Skeletal muscle satellite cell (primary cell): Measurements from ENCODE around the gene MYL9.
"Not testable (repeated sequence)": the region's sequence is repeated elsewhere in the genome, so short reads cannot be mapped to it uniquely, and the experiment has no call there.

Source experiments
- H3K27me3 ChIP-seq: 2 replicates; pipeline ENCODE4 v1.7.0; 2013; ENCODE audit warnings: low read length; ENCODE audit not compliant: control insufficient read depth, insufficient read depth
- H3K36me3 ChIP-seq: 2 replicates; pipeline ENCODE4 v1.7.0; 2013; ENCODE audit warnings: mild to moderate bottlenecking, control low read depth, low read length; ENCODE audit not compliant: insufficient read depth
- H3K4me1 ChIP-seq: 2 replicates; pipeline ENCODE4 v1.7.0; 2013; ENCODE audit warnings: low read length; ENCODE audit not compliant: control insufficient read depth, insufficient read depth
- H3K4me2 ChIP-seq: 2 replicates; pipeline ENCODE4 v1.7.0; 2013; ENCODE audit warnings: mild to moderate bottlenecking, low read length
- H3K4me3 ChIP-seq: 2 replicates; pipeline ENCODE4 v1.7.0; 2013; ENCODE audit warnings: low read length
- H3K9ac ChIP-seq: 2 replicates; pipeline ENCODE4 v1.7.0; 2013; ENCODE audit warnings: mild to moderate bottlenecking, low read depth, low read length, moderate library complexity
- H3K9me3 ChIP-seq: replicated peaks from 2 replicates; pipeline ENCODE4 v1.7.0; 2013; ENCODE audit warnings: mild to moderate bottlenecking, control low read depth, low read length

MYL9 gene

DNA sequence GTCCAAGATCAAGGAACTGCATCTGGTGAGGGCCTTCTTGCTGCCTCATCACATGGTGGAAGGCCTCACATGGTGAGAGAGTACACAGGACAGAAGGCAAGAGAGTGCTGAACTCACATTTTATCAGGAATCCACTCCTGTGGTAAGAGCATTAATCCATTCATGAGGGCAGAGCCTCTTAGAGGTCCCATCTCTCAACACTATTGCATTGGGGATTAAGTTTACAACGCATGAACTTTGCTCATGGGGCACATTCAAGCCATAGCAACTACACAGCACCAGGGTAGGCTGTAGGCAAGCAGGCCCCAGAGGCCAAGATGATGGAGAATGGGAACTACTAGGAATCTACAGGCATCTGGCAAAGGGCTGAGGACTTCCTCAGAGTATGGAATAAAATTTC lies 22.1 kb downstream of the MYL9 start:
- no peak overlapping the region for H3K4me2 ChIP-seq
- H3K4me3 ChIP-seq, result no peak overlapping the region
- H3K27me3 ChIP-seq, result no peaks in the 10 kb centered on the region
- H3K9me3 ChIP-seq, result peaks cover 3% of the 10 kb centered on the region
- no peaks in the 10 kb centered on the region for H3K4me1 ChIP-seq
- no peaks in the 10 kb centered on the region for H3K36me3 ChIP-seq
- H3K9ac ChIP-seq, result no peak overlapping the region

DNA sequence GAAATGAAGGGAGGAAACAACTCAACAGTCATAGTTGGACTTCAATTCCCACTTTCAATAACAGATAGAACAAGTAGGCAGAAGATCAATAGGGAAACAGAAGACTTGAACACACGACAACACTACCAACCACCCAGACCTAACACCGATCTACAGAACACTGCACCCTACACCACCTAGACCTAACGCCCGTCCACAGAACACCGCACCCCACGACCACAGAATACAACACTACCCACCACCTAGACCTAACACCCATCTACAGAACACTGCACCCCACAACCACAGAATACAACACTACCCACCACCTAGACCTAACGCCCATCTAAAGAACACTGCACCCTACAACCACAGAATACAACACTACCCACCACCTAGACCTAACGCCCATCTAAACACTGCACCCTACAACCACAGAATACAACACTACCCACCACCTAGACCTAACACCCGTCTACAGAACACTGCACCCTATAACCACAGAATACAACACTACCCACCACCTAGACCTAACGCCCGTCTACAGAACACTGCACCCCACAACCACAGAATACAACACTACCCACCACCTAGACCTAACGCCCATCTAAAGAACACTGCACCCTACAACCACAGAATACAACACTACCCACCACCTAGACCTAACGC lies 22.9 kb downstream of the MYL9 start:
- not testable (repeated sequence) for H3K27me3 ChIP-seq, H3K36me3 ChIP-seq, H3K9ac ChIP-seq, H3K4me1 ChIP-seq, H3K9me3 ChIP-seq, H3K4me2 ChIP-seq, H3K4me3 ChIP-seq

DNA sequence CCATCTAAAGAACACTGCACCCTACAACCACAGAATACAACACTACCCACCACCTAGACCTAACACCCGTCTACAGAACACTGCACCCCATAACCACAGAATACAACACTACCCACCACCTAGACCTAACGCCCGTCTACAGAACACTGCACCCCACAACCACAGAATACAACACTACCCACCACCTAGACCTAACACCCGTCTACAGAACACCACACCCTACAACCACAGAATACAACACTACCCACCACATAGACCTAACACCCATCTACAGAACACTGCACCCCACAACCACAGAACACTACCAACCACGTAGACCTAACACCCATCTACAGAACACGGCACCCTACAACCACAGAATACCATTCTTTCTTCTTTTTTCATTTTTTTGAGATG lies 23.4 kb downstream of the MYL9 start:
- not testable (repeated sequence) for H3K36me3 ChIP-seq, H3K9me3 ChIP-seq, H3K4me2 ChIP-seq, H3K4me1 ChIP-seq, H3K9ac ChIP-seq, H3K27me3 ChIP-seq, H3K4me3 ChIP-seq

DNA sequence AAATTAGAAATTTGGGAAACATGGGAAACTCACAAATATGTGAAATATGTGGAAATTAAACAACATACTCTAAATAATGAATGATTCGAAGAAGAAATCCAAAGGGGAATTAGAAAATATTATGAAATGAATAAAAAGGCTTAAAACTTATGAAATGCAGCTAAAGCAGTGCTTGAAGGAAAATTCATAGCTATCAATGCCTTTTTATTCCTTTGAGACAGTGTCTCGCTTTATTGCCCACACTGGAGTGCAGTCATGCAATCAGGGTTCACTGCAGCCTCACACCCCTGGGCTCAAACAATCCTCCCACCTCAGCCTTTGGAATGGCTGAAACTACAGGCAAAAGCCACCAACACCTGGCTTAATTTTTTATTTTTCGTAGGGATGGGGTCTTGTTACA lies 24.2 kb downstream of the MYL9 start:
- Histone ChIP-seq H3K4me2 (no peak overlapping the region), H3K36me3 (no peaks in the 10 kb centered on the region), H3K9ac (no peak overlapping the region), H3K4me1 (peaks cover 7% of the 10 kb centered on the region), H3K9me3 (peaks cover 3% of the 10 kb centered on the region), H3K27me3 (no peaks in the 10 kb centered on the region), H3K4me3 (no peak overlapping the region)

DNA sequence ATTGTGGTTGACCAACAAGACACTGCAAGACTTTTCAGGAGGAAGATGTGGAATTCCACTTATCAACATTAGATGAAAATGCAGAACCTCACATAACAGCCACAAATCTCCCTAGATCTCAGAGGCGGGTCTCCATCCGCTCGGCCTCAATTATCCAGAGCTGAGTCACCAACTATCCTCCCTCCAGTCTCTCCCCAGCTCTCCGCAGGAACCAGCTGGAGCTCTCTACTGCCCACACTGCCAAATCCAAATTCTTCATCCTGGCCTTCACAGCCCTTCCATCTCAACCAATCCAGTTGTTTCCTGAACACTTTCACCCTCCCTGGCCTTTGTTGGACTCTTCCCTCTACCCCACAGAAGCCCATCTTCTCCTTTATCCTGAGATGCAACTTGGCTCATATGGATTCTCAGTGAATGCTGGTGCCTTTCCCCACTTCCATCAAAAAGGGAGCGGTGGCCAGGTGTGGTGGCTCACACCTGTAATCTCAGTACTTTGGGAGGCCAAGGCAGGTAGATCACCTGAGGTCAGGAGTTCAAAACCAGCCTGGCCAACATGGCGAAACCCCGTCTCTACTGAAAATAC lies 28.6 kb downstream of the MYL9 start:
- Histone ChIP-seq H3K4me3 (no peak overlapping the region), H3K9me3 (peaks cover 3% of the 10 kb centered on the region), H3K4me1 (peaks cover 24% of the 10 kb centered on the region), H3K9ac (no peak overlapping the region), H3K4me2 (no peak overlapping the region), H3K27me3 (no peaks in the 10 kb centered on the region), H3K36me3 (no peaks in the 10 kb centered on the region)

DNA sequence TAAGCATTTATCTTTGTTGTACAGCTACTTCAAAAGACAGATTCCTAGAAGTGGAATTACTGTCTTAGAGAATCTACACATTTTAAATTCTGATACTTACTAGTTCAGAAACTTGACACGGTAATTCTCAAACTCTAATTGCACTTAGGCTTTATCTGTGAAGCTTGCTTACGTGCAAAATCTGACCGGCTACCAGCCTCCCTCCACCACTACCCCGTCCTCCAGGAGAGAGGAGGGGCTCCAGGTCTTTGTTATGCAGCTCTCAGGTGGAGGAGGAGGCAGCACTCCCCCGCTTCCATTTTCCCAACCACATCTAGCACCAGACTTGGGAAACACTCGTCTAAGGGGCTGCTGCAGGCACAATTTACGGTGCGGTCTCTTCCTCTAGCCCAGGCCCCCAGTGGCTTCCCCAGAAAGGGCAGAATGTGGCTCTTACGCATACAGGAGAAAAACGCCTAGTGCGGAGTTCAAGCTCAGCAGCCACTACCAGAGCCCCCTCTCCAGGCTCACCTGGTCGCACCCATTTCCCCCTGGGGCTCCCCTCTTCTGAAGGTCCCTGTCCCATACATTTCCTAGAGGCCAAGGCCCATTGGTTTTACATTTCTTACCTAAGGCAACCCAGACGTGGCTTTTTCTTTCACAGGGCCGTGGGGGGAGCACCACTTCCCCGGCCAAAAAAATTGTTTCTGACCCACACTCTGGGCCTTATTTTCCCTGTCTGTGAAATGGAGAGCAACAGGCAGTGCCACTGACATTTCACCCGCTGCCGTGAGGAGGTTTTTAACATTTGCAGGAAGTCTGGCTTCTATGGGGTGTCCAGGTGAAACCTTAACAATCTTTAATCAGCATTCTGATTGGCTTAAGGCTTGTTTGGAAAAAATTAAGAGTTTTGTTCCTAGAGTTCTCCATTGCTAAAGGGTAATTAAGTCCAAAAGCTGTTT lies 30.5 kb downstream of the MYL9 start:
- Histone ChIP-seq H3K4me2 (no peak overlapping the region), H3K4me1 (peaks cover 31% of the 10 kb centered on the region), H3K9me3 (no peaks in the 10 kb centered on the region), H3K9ac (no peak overlapping the region), H3K36me3 (no peaks in the 10 kb centered on the region), H3K27me3 (no peaks in the 10 kb centered on the region), H3K4me3 (no peak overlapping the region)

DNA sequence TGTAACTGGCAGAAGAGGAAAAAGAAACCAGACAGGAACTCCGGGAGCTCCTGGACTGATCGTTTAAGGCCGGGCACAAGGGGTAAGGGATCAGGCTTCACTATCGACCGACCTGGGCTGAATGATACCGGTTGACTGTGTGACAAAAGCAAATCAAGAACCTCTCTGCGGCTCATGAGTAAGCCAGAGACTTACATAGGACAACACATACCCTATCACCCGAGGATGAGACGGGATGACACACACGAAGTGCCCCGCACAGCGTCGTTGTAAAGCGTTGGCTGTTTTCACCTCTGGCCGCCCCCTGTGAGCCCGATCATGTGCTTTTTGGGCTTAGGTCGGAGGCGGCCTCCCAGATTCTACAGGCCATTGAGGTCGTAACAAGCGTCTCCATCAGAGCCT lies 31.4 kb downstream of the MYL9 start:
- Histone ChIP-seq H3K36me3 (no peaks in the 10 kb centered on the region), H3K27me3 (no peaks in the 10 kb centered on the region), H3K9me3 (no peaks in the 10 kb centered on the region), H3K4me2 (peak overlapping the region; percentile 91), H3K4me3 (peak overlapping the region; percentile 81), H3K4me1 (peaks cover 31% of the 10 kb centered on the region), H3K9ac (peak overlapping the region; percentile 73)

DNA sequence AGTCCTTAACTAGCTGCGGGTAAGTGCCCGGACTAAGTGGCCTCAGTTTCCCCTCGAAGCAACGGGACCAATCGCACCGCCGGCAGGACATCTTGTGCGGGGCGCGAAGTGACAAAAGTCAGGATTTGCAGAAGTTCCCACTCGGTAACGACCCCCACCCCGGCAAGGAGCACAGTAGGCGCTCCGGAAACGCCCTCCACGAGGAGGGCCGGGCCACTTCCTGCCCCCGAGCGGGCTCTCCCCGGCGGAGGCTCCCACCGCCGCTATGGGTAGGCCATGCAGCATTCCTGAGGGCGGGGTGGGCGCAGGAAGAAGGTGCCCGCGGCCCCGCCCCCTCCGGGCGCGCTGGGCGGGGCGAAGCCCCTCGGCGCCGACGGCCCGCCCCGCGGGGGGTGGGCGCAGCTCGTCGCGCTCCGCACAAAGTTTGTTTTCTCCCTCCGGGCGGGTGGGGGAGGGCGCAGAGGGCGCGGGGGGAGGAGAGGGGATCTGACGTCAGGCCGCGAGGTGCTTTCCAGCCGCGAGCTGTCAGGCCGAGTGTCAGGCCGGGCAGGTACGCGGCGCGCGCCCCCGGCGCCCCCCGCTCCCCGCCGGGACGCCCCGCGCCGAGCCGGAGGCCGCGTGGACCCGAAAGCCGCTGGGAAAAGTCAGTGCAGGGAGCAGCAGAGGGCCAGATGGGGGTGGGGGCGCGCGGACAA lies 31.9 kb downstream of the MYL9 start, which contains the start of gene TGIF2:
TGIF2 (plus strand) TSS at position 495 of the 695 bp plus-strand sequence. CDS start 5,178 bp downstream, outside the sequence.
- Histone ChIP-seq H3K4me3 (peak within 1 kb of the TSS; percentile 81), H3K9ac (peak within 1 kb of the TSS; percentile 82), H3K36me3 (no peaks in the 10 kb centered on the region), H3K9me3 (no peaks in the 10 kb centered on the region), H3K4me1 (peaks cover 31% of the 10 kb centered on the region), H3K27me3 (no peaks in the 10 kb centered on the region), H3K4me2 (peak within 1 kb of the TSS; percentile 91)

DNA sequence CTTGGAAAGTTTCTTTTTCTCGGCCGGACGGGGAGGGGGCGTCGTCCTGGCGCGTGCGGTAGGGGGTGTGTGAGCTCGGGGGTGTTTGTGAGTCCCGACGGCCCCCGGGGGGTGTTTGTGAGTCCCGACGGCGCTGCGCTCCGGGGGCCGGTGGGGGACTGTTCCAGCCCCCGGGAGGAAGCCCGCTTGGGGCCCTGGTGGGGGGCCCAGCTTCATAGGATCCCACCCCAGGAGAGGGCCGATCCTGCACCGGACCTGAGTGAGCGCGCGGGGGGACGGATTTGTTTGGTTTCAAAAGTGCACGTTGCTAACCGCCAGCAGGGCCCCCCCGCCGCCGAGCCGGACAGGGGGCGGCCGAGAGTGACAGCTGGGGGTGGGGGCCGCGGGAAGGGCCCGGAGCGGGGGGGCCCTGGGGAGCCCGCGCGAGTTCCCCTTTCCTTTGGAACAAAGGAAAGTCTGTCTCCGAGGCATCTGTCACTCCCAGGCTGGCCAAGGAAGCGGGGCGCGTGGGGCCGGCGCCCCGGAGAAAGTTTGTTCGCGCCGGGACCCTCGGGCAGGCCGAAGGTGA lies 32.6 kb downstream of the MYL9 start:
- Histone ChIP-seq H3K4me1 (peaks cover 31% of the 10 kb centered on the region), H3K36me3 (peaks cover 6% of the 10 kb centered on the region), H3K9me3 (no peaks in the 10 kb centered on the region), H3K4me2 (peak overlapping the region; percentile 91), H3K4me3 (peak overlapping the region; percentile 81), H3K27me3 (no peaks in the 10 kb centered on the region), H3K9ac (peak overlapping the region; percentile 82)

DNA sequence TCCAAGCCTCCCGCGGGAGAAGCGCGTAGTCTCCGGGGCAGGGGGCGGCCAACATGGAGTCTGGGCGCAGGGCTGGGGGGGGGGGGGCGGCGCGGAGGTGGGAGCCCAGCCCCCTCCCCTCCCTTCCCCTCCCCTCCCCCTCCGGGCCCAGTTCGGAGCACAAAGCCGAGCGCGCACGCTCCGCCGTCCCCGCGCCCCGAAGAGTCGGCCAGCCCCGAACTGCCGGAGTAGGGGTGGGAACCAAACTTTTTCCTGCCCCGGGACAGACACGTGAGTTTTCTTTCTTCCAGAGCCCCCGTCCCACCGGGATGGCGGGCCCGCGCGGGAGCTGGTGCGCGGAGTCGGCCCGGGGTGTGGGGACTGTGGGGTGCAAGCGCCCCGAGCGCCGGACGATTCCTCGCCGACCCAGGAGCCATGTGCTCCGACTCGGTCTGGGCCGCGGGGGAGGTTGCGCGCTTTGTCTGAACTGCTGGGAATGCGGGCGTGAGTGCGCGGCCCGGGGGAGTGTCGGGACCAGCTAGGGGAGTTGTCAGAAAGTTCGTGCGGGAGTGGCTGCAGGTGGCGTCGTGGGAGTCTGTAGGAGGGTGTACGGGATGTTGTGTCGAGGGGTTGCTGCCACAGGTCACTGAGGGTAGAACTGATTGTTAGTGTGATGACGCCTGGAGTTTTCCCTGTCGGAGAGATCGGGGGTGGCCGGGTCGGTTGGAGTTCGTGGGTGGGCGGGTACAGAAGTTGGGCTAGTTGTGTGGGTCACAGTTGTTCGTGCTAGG lies 33.2 kb downstream of the MYL9 start:
- H3K4me3 ChIP-seq, result peak overlapping the region; percentile 81
- H3K4me2 ChIP-seq, result peak overlapping the region; percentile 91
- H3K27me3 ChIP-seq, result no peaks in the 10 kb centered on the region
- H3K9ac ChIP-seq, result peak overlapping the region; percentile 82
- peaks cover 6% of the 10 kb centered on the region for H3K36me3 ChIP-seq
- peaks cover 30% of the 10 kb centered on the region for H3K4me1 ChIP-seq
- no peaks in the 10 kb centered on the region for H3K9me3 ChIP-seq
